ENCODE results near the gene FOXD1. TPM values are rescaled to one million over a fixed set of nuclear protein-coding genes. Genes with fewer than 3 reads are reported as not detected.
A peak's percentile ranks its signal among the peaks of the same experiment; 100 is the strongest.

The FOXD1 gene
- total RNA-seq, 4 donors from 2014 or later, result 0.33 to 0.49 (median 0.41) TPM; not detected in 1

- in situ Hi-C loops (cut with MboI; ENCODE audit: low sequenced_read_pairs in 4 of 4), result loop anchor here in 2 of 4 donors (25.0 kb wide), 1 partner anchor 226 kb away; no protein-coding TSS in a partner anchor
- no peak for DNase-seq
- H3K4me1 ChIP-seq, result peaks cover 5 to 11% of the 10 kb centered on the region in 2 donors
- H3K9me3 ChIP-seq, result no peaks in the 10 kb centered on the region
- H3K36me3 ChIP-seq, result no peaks in the 10 kb centered on the region
- ATAC-seq, result no peak
- peak overlapping the region in 2 of 4 donors; percentile 8 to 54 for H3K4me3 ChIP-seq
- TF ChIP-seq CTCF (IDR thresholded peaks at IDR 0.05 in 4 of 5, conservative IDR thresholded peaks at IDR 0.05 in 1 of 5) (no peak), POLR2A (IDR thresholded peaks at IDR 0.05) (no peak)
- H3K27me3 ChIP-seq, result peaks cover 95 to 97% (median 96%) of the 10 kb centered on the region in 3 donors
- intact Hi-C loops (cut with DNase I; ENCODE audit: low total_unique reads), result no loop called here
- H3K27ac ChIP-seq, result no peak overlapping the region
Observed at GRCh38 chr5:73437777-73438644, 10.6 kb downstream of the FOXD1 start.

DNA sequence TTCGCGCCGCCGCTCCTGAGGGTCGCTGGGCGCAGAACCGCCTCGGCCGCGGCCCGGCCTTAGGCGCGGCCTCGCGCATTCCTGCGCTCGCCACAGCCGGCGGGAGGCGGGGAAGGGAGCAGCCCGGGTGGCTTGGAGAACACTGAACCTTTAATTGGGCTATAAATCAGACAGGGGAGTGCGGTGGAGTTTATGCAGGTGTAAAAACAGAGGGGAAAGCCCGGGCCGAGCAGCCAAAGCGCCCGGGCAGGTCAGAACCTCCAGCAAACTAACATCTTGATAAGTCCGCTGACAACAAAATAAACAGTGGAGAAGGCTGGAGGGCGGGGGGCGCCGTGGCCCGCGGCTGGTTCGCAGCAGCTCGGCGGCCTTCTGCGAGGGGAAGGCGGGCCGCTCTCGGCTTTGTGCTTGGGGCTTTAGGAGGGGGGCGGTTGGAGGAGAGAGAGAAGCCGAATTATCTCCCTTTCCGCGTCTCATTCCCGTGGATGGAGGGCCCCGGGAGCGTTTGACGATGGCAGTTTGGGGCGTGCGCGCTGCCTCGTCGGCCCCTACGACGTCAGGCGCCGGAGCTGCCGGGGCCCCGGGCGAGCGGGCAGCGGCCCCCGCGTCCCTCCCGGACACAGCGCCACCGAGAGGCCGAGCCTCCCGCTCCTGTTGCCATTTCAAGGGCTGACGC lies 11.3 kb downstream of the FOXD1 start:
- Histone ChIP-seq H3K4me1 (peaks cover 5 to 11% of the 10 kb centered on the region in 2 donors), H3K36me3 (no peaks in the 10 kb centered on the region), H3K27ac (no peak overlapping the region), H3K27me3 (peaks cover 88 to 96% (median 91%) of the 10 kb centered on the region in 3 donors), H3K9me3 (no peaks in the 10 kb centered on the region), H3K4me3 (peak overlapping the region; percentile 8 to 54 (median 24))
- intact Hi-C loops (cut with DNase I; ENCODE audit: low total_unique reads), result no loop called here
- ATAC-seq, result no peak
- TF ChIP-seq POLR2A (IDR thresholded peaks at IDR 0.05), result no peak
- no peak for TF ChIP-seq CTCF (IDR thresholded peaks at IDR 0.05 in 4 of 5, conservative IDR thresholded peaks at IDR 0.05 in 1 of 5)
- no peak for DNase-seq
- in situ Hi-C loops (cut with MboI; ENCODE audit: low sequenced_read_pairs in 4 of 4), result loop anchor here in 2 of 4 donors (25.0 kb wide), 1 partner anchor 225 kb away; no protein-coding TSS in a partner anchor

DNA sequence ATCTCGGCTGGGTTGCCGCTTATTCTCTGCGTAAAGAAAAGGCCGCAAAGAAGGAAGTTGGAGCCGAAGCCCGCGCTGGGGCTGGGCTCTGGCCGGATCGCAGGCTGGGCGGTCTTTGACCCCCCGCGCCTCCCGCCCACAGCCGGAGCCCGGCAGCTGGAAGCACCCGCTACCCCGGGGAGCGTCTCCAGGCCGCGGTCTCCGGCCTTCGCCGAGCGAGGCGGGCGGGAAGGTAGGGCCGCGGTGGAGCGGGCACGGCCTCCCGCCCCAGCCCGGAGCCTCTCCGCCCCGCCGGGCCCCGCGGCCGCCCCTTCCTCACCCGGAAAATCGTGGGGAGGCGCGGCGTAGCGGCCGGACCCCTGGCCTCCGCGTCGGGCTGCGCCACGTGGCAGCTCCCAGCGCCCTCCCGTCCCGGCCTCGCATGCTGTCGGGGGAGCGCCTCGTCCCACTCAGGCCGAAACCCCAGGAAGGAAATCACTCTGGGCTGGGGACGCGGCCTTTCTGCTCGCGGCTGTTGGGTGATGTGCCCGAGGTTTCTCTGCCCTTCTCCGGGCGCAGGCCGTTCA lies 12.0 kb downstream of the FOXD1 start:
- in situ Hi-C loops (cut with MboI; ENCODE audit: low sequenced_read_pairs in 4 of 4), result loop anchor here in 2 of 4 donors (25.0 kb wide), 1 partner anchor 224 kb away; no protein-coding TSS in a partner anchor
- H3K4me1 ChIP-seq, result peaks cover 5 to 11% of the 10 kb centered on the region in 2 donors
- TF ChIP-seq POLR2A (IDR thresholded peaks at IDR 0.05) (no peak), CTCF (IDR thresholded peaks at IDR 0.05 in 4 of 5, conservative IDR thresholded peaks at IDR 0.05 in 1 of 5) (no peak)
- no peak for ATAC-seq
- DNase-seq, result no peak
- H3K27ac ChIP-seq, result no peak overlapping the region
- no peaks in the 10 kb centered on the region for H3K9me3 ChIP-seq
- H3K27me3 ChIP-seq, result peaks cover 87 to 96% (median 90%) of the 10 kb centered on the region in 3 donors
- peak overlapping the region in 3 of 4 donors; percentile 8 to 54 (median 31) for H3K4me3 ChIP-seq
- H3K36me3 ChIP-seq, result no peaks in the 10 kb centered on the region
- intact Hi-C loops (cut with DNase I; ENCODE audit: low total_unique reads), result no loop called here

GRCh38 chr5:73435759-73436534 lies 12.6 kb downstream of the FOXD1 start:
- ATAC-seq, result no peak
- TF ChIP-seq CTCF (IDR thresholded peaks at IDR 0.05 in 4 of 5, conservative IDR thresholded peaks at IDR 0.05 in 1 of 5), result no peak
- no peak for TF ChIP-seq POLR2A (IDR thresholded peaks at IDR 0.05)
- in situ Hi-C loops (cut with MboI; ENCODE audit: low sequenced_read_pairs in 4 of 4) (loop anchor here in 2 of 4 donors (25.0 kb wide), 1 partner anchor 224 kb away; no protein-coding TSS in a partner anchor), intact Hi-C loops (cut with DNase I; ENCODE audit: low total_unique reads) (no loop called here)
- H3K27ac ChIP-seq, result no peak overlapping the region
- no peaks in the 10 kb centered on the region for H3K36me3 ChIP-seq
- H3K4me1 ChIP-seq, result peaks cover 5 to 11% of the 10 kb centered on the region in 2 donors
- H3K27me3 ChIP-seq, result peaks cover 81 to 92% (median 87%) of the 10 kb centered on the region in 3 donors
- no peak overlapping the region for H3K4me3 ChIP-seq
- no peak for DNase-seq
- H3K9me3 ChIP-seq, result no peaks in the 10 kb centered on the region
